GM12878 (cell line): Measurements from ENCODE around the gene TMEM181. TPM values are rescaled to one million over a fixed set of nuclear protein-coding genes. Genes with fewer than 3 reads are reported as not detected.
A peak's percentile ranks its signal among the peaks of the same experiment; 100 is the strongest.

ENCODE experiments used
- ATAC-seq: fragments of 200-7000 bp; cut with Tn5 transposase; 3 replicates; pipeline ENCODE4 v1.9.1; 2020; ENCODE audit warnings: mild to moderate bottlenecking, moderate library complexity
- BruUV-seq: library from RNA; stranded (reverse); fragments of 400-500 nt; replicated peaks from 2 replicates; lab custom pipeline; 2021; lab: Mats Ljungman, UMichigan
- CTCF ChIA-PET: fragments of 300-600 bp; sonication (Branson Sonifier 250); formaldehyde crosslinking; extraction: SDS; loops from one replicate; lab custom pipeline; 2021; ENCODE audit warnings: inconsistent platforms; lab: Yijun Ruan, JAX
- POLR2A ChIA-PET: fragments of 350-600 bp; formaldehyde crosslinking; extraction: SDS; loops from one replicate; lab custom pipeline; 2021; ENCODE audit warnings: inconsistent platforms; lab: Charles Lee
- RAD21 ChIA-PET: fragments of 300-600 bp; sonication (Branson Sonifier 250); formaldehyde crosslinking; loops from one replicate; lab custom pipeline; 2023; ENCODE audit warnings: antibody characterized with exemption; ENCODE audit not compliant: unreplicated experiment; lab: Charles Lee
- SMC1A ChIA-PET: fragments of 300-600 bp; sonication (Branson Sonifier 250); formaldehyde crosslinking; loops from one replicate; lab custom pipeline; 2023; ENCODE audit not compliant: unreplicated experiment, uncharacterized antibody; lab: Charles Lee
- DNase-seq: peaks from one replicate; pipeline ENCODE4 v3.0.0-alpha.2; 2011; ENCODE audit warnings: low read depth, low spot score
- FAIRE-seq: peaks from 3 replicates; lab custom pipeline; 2011; peaks lifted over from hg19 to GRCh38; lab: Jason Lieb, UNC
- H2AFZ ChIP-seq: 2 replicates; pipeline ENCODE4 v1.6.0; 2011; ENCODE audit warnings: low read depth, low read length, control low read depth; ENCODE audit not compliant: control insufficient read depth
- H3K27ac ChIP-seq: 2 replicates; pipeline ENCODE4 v1.5.1; 2011; ENCODE audit warnings: control low read depth; ENCODE audit not compliant: control insufficient read depth, insufficient read depth
- H3K27me3 ChIP-seq, 2 experiments: replicated peaks in 1 of 2; 2 replicates each; pipeline versions ENCODE4 v1.6.0 to v1.6.1; 2011; ENCODE audit warnings: low read length in 1 of 2; ENCODE audit not compliant: control insufficient read depth in 2 of 2, insufficient read depth in 2 of 2
- H3K36me3 ChIP-seq, 2 experiments: 2 replicates each; pipeline ENCODE4 v1.5.1; 2011; ENCODE audit warnings: low read length in 1 of 2; ENCODE audit not compliant: control insufficient read depth in 2 of 2, insufficient read depth in 2 of 2
- H3K4me1 ChIP-seq: 2 replicates; pipeline ENCODE4 v1.6.1; 2011; ENCODE audit warnings: mild to moderate bottlenecking, low read length, moderate library complexity, mixed read lengths; ENCODE audit not compliant: control insufficient read depth, insufficient read depth
- H3K4me2 ChIP-seq: 2 replicates; pipeline ENCODE4 v1.6.0; 2011; ENCODE audit warnings: control low read depth; ENCODE audit not compliant: control insufficient read depth, insufficient read depth
- H3K4me3 ChIP-seq: fragments of 200-600 bp; sonication (generic); 2 replicates; pipeline ENCODE4 v1.5.1; 2016
- H3K79me2 ChIP-seq: 2 replicates; pipeline ENCODE4 v1.6.0; 2011; ENCODE audit warnings: low read length; ENCODE audit not compliant: control insufficient read depth, insufficient read depth
- H3K9ac ChIP-seq: 2 replicates; pipeline ENCODE4 v1.8.0; 2011; ENCODE audit warnings: low read length, control low read depth, mixed read lengths; ENCODE audit not compliant: control insufficient read depth, insufficient read depth
- H3K9me3 ChIP-seq: replicated peaks from 3 replicates; pipeline ENCODE4 v1.5.1; 2011; ENCODE audit warnings: mild to moderate bottlenecking, low read length; ENCODE audit not compliant: control insufficient read depth, insufficient read depth
- H4K20me1 ChIP-seq: 2 replicates; pipeline ENCODE4 v1.6.0; 2011; ENCODE audit not compliant: control insufficient read depth, insufficient read depth
- NFYA ChIP-seq: IDR thresholded peaks from 2 replicates; pipeline ENCODE4 v1.6.1; 2011; ENCODE audit warnings: low read depth, mild to moderate bottlenecking, low read length, improper control_type of control experiment, borderline replicate concordance
- SPI1 ChIP-seq: IDR thresholded peaks from 2 replicates; pipeline ENCODE4 v1.6.1; 2011; ENCODE audit warnings: low read depth, mild to moderate bottlenecking, low read length, moderate library complexity, borderline replicate concordance; ENCODE audit not compliant: insufficient read depth
- SRF ChIP-seq, 2 experiments: IDR thresholded peaks; 2 replicates each; pipeline ENCODE4 v1.6.1; 2011; ENCODE audit warnings: low read depth in 2 of 2, low read length in 2 of 2, mild to moderate bottlenecking in 1 of 2, moderate library complexity in 1 of 2
- USF1 ChIP-seq: IDR thresholded peaks from 2 replicates; pipeline ENCODE4 v1.6.1; 2011; ENCODE audit warnings: borderline replicate concordance, low read depth, mild to moderate bottlenecking, moderate library complexity, mixed read lengths, low read length; ENCODE audit not compliant: insufficient read depth; ENCODE audit errors: extremely low read length
- WGBS: methylation state at CpG from one replicate; pipeline ENCODE4 v1.1.6; 2016; ENCODE audit warnings: low lambda C conversion rate; ENCODE audit not compliant: insufficient replicate concordance, insufficient coverage; ENCODE audit errors: missing lambda C conversion rate; 5-methylcytosine and 5-hydroxymethylcytosine counted together
- in situ Hi-C: fragments of 300-500 bp; cut with MboI; formaldehyde crosslinking; loops from 9 replicates; pipeline ENCODE4 v1.14.3; 2018; ENCODE audit warnings: mixed read lengths
- intact Hi-C: fragments of 100-400 bp; cut with micrococcal nuclease; formaldehyde crosslinking; loops from one replicate; pipeline ENCODE4 v1.14.2; 2022; ENCODE audit not compliant: unreplicated experiment
- polyA plus RNA-seq, 11 experiments: library from polyadenylated mRNA; depleted of rRNA in 4 of 11; unstranded in 6 of 11; stranded (reverse) in 5 of 11; fragments of >200 nt; fragmentation: Nextera tagmentation in 4 of 11; fragmentation: Illumina TruSeq in 1 of 11; extraction: Ambion mirVana in 4 of 11; extraction: Trizol in 1 of 11; gene quantifications; 1 replicate in 1 of 11; 2 replicates in 10 of 11; pipeline versions ENCODE4 v1.2.1 to v1.2.3, GENCODE V29; 2011 to 2016; ENCODE audit warnings: inconsistent platforms in 2 of 11, missing spikeins in 2 of 11, low read depth in 1 of 11
- total RNA-seq, 4 experiments: library from RNA; depleted of rRNA in 3 of 4; stranded (reverse); fragments of >200 nt in 3 of 4; fragmentation: Illumina TruSeq in 1 of 4; extraction: Trizol in 1 of 4; gene quantifications; 2 replicates each; pipeline versions ENCODE4 v1.2.1 to v1.2.3, GENCODE V29; 2013 to 2021

The TMEM181 gene
- total and polyA plus RNA-seq, 10 of the 15 experiments (the other 5 are each of a cell fraction or from before 2014, with no cell fraction given) = 1.5 to 7.9 (median 5.2) TPM

GRCh38 chr6:158667360-158667981, 107.6 kb downstream of the TMEM181 start:
- no peak overlapping the region for H3K9ac ChIP-seq
- RAD21 ChIA-PET = interaction anchor here (1.0 kb wide), 1 partner anchor 23 kb away, joined by 4 read pairs; the partner anchor contains the start of gene DYNLT1
- intact Hi-C loops (no loop called here), in situ Hi-C loops (no loop called here)
- peak overlapping the region; percentile 12; the same call in 1 of the 2 replicates for H2AFZ ChIP-seq
- WGBS = 50% methylated on average over 8 of the region's 8 CpGs
- H3K36me3 ChIP-seq = no peaks in the 10 kb centered on the region; a peak in 2 of 4 replicates
- POLR2A ChIA-PET = interaction anchor here (0.6 to 2.9 kb wide), 5 partner anchors 14 to 205 kb away, joined by 4 to 13 read pairs (median 8); partner anchors contain the start of gene SYTL3
- DNase-seq (no peak), FAIRE-seq (no peak), ATAC-seq (peak; percentile 62)
- SMC1A ChIA-PET = interaction anchor here (1.1 to 3.2 kb wide), 2 partner anchors 18 to 23 kb away, joined by 4 to 16 read pairs; partner anchors contain the start of gene SYTL3
- TF ChIP-seq SPI1 = peak; percentile 88
- TF ChIP-seq USF1 = no peak
- no peak for TF ChIP-seq NFYA
- TF ChIP-seq SRF (IDR thresholded peaks at IDR 0.05; ENCODE audit: low read depth in 2 of 2, low read length in 2 of 2) = 0 out of 4 replicates have a peak, but pooled peaks of 1 of the 2 experiments have one; percentile 32
- H3K4me1 ChIP-seq = peaks cover 11% of the 10 kb centered on the region; the same call in 1 of the 2 replicates
- CTCF ChIA-PET = interaction anchor here (0.6 to 1.7 kb wide), 6 partner anchors 8 to 455 kb away, joined by 3 to 6 read pairs (median 4); partner anchors contain the start of gene DYNLT1
- BruUV-seq = no TSS peak
- H4K20me1 ChIP-seq = no peaks in the 10 kb centered on the region
- H3K4me3 ChIP-seq = peak overlapping the region; percentile 8; the same call in 1 of the 2 replicates
- H3K79me2 ChIP-seq = no peaks in the 10 kb centered on the region
- H3K27me3 ChIP-seq = no peaks in the 10 kb centered on the region
- H3K27ac ChIP-seq = peak overlapping the region; percentile 36; the same call in 1 of the 2 replicates
- H3K9me3 ChIP-seq = no peaks in the 10 kb centered on the region
- peak overlapping the region; percentile 28 for H3K4me2 ChIP-seq
